ENCODE measurements around the gene TAS1R2. TPM values are rescaled to one million over a fixed set of nuclear protein-coding genes. Genes with fewer than 3 reads are reported as not detected.

The TAS1R2 gene
- total and polyA plus RNA-seq, 2 of the 13 experiments (the other 11 are each of a cell fraction or from before 2014, with no cell fraction given) = not detected

DNA sequence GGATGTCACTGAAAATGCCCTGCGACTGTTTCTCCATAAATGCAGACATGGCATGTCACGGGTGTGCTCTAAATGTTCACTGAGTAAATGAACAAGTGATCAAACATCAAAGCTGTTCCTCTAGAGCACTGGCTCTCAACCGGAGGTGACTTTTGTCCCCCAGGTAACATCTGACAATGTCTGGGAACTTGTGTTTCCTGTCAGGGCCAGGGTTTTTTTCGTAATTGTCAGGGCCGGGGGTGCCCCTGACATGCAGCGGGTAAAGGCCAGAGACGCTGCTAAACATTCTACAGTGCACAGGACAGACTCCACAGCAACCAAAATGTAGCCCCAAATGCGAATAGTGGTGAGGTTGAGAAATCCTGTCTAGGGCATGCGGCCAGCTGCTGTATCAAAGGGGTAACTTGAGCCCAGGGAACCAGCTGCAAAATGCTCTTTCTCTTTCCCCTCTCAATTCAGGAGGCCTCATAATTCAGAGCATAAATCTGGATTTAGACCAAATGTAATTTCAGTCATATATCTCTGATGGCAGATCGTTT is 40.9 kb upstream of the TAS1R2 start (continued):
- TF ChIP-seq ATF7 (IDR thresholded peaks at IDR 0.05) (no peak), ATF7 (CRISPR knock-in tag; IDR thresholded peaks at IDR 0.05) (0 out of 2 replicates have a peak, but pooled peaks have one; percentile 42), SALL1 (CRISPR knock-in tag; IDR thresholded peaks at IDR 0.05) (peak; percentile 87), KDM1A (CRISPR knock-in tag; IDR thresholded peaks at IDR 0.05) (no peak; the same call in 1 of the 2 replicates), MAFF (IDR thresholded peaks at IDR 0.05; ENCODE audit: low read depth, low read length) (0 out of 2 replicates have a peak, but pooled peaks have one; percentile 19), ZNF337 (CRISPR knock-in tag; IDR thresholded peaks at IDR 0.05; ENCODE audit: borderline replicate concordance, low read depth) (no peak), TRIM24 (CRISPR knock-in tag; IDR thresholded peaks at IDR 0.05) (no peak), GLI4 (CRISPR knock-in tag; IDR thresholded peaks at IDR 0.05; ENCODE audit: borderline replicate concordance) (no peak), ZNF772 (CRISPR knock-in tag; IDR thresholded peaks at IDR 0.05) (peak; percentile 63; the same call in 1 of the 2 replicates), SMARCC2 (IDR thresholded peaks at IDR 0.05) (no peak), LCORL (IDR thresholded peaks at IDR 0.05) (no peak), LCORL (CRISPR knock-in tag; IDR thresholded peaks at IDR 0.05) (peak; percentile 62), NFYB (CRISPR knock-in tag; IDR thresholded peaks at IDR 0.05) (no peak), ARNT (IDR thresholded peaks at IDR 0.05) (no peak), KDM6A (CRISPR knock-in tag; IDR thresholded peaks at IDR 0.05; ENCODE audit: low read depth) (peak; percentile 66; the same call in 1 of the 2 replicates), HCFC1 (IDR thresholded peaks at IDR 0.05; ENCODE audit: low read depth, low read length) (no peak), ATF1 (CRISPR knock-in tag; IDR thresholded peaks at IDR 0.05) (no peak; the same call in 1 of the 2 replicates), MXD4 (CRISPR knock-in tag; IDR thresholded peaks at IDR 0.05) (0 out of 2 replicates have a peak, but pooled peaks have one; percentile 39), POLR2AphosphoS2 (IDR thresholded peaks at IDR 0.05; ENCODE audit: low read depth, low read length) (no peak)
- TF ChIP-seq, protein P1, sequence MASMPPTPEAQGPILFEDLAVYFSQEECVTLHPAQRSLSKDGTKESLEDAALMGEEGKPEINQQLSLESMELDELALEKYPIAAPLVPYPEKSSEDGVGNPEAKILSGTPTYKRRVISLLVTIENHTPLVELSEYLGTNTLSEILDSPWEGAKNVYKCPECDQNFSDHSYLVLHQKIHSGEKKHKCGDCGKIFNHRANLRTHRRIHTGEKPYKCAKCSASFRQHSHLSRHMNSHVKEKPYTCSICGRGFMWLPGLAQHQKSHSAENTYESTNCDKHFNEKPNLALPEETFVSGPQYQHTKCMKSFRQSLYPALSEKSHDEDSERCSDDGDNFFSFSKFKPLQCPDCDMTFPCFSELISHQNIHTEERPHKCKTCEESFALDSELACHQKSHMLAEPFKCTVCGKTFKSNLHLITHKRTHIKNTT (CRISPR knock-in tag; IDR thresholded peaks at IDR 0.05) = no peak
- TF ChIP-seq, protein P2, sequence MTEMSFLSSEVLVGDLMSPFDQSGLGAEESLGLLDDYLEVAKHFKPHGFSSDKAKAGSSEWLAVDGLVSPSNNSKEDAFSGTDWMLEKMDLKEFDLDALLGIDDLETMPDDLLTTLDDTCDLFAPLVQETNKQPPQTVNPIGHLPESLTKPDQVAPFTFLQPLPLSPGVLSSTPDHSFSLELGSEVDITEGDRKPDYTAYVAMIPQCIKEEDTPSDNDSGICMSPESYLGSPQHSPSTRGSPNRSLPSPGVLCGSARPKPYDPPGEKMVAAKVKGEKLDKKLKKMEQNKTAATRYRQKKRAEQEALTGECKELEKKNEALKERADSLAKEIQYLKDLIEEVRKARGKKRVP (CRISPR knock-in tag; IDR thresholded peaks at IDR 0.05) = no peak
- TF ChIP-seq, protein P3, sequence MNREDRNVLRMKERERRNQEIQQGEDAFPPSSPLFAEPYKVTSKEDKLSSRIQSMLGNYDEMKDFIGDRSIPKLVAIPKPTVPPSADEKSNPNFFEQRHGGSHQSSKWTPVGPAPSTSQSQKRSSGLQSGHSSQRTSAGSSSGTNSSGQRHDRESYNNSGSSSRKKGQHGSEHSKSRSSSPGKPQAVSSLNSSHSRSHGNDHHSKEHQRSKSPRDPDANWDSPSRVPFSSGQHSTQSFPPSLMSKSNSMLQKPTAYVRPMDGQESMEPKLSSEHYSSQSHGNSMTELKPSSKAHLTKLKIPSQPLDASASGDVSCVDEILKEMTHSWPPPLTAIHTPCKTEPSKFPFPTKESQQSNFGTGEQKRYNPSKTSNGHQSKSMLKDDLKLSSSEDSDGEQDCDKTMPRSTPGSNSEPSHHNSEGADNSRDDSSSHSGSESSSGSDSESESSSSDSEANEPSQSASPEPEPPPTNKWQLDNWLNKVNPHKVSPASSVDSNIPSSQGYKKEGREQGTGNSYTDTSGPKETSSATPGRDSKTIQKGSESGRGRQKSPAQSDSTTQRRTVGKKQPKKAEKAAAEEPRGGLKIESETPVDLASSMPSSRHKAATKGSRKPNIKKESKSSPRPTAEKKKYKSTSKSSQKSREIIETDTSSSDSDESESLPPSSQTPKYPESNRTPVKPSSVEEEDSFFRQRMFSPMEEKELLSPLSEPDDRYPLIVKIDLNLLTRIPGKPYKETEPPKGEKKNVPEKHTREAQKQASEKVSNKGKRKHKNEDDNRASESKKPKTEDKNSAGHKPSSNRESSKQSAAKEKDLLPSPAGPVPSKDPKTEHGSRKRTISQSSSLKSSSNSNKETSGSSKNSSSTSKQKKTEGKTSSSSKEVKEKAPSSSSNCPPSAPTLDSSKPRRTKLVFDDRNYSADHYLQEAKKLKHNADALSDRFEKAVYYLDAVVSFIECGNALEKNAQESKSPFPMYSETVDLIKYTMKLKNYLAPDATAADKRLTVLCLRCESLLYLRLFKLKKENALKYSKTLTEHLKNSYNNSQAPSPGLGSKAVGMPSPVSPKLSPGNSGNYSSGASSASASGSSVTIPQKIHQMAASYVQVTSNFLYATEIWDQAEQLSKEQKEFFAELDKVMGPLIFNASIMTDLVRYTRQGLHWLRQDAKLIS (CRISPR knock-in tag; IDR thresholded peaks at IDR 0.05) = no peak
- TF ChIP-seq, protein P4, sequence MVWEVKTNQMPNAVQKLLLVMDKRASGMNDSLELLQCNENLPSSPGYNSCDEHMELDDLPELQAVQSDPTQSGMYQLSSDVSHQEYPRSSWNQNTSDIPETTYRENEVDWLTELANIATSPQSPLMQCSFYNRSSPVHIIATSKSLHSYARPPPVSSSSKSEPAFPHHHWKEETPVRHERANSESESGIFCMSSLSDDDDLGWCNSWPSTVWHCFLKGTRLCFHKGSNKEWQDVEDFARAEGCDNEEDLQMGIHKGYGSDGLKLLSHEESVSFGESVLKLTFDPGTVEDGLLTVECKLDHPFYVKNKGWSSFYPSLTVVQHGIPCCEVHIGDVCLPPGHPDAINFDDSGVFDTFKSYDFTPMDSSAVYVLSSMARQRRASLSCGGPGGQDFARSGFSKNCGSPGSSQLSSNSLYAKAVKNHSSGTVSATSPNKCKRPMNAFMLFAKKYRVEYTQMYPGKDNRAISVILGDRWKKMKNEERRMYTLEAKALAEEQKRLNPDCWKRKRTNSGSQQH (CRISPR knock-in tag; IDR thresholded peaks at IDR 0.05; ENCODE audit: low read depth) = 0 out of 2 replicates have a peak, but pooled peaks have one; percentile 45
- TF ChIP-seq, protein P5, sequence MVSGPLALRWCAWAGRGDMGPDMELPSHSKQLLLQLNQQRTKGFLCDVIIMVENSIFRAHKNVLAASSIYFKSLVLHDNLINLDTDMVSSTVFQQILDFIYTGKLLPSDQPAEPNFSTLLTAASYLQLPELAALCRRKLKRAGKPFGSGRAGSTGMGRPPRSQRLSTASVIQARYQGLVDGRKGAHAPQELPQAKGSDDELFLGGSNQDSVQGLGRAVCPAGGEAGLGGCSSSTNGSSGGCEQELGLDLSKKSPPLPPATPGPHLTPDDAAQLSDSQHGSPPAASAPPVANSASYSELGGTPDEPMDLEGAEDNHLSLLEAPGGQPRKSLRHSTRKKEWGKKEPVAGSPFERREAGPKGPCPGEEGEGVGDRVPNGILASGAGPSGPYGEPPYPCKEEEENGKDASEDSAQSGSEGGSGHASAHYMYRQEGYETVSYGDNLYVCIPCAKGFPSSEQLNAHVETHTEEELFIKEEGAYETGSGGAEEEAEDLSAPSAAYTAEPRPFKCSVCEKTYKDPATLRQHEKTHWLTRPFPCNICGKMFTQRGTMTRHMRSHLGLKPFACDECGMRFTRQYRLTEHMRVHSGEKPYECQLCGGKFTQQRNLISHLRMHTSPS (CRISPR knock-in tag; IDR thresholded peaks at IDR 0.05; ENCODE audit: low read depth) = peak; percentile 80

Data from HepG2 (cell line).